ENCODE measurements around the gene CRACDL. TPM values are rescaled to one million over a fixed set of nuclear protein-coding genes. Genes with fewer than 3 reads are reported as not detected.
A peak's percentile ranks its signal among the peaks of the same experiment; 100 is the strongest.

CRACDL gene
- total RNA-seq, 2 donors from 2014 or later = 14.8 to 22.4 TPM

GRCh38 chr2:98749066-98749450 is 187.0 kb downstream of the CRACDL start:
- no peak for DNase-seq
- ATAC-seq = peak; percentile 21
- intact Hi-C loops (cut with DNase I, micrococcal nuclease) = no loop called here

GRCh38 chr2:98748292-98749065 is 187.5 kb downstream of the CRACDL start:
- no peak for DNase-seq
- intact Hi-C loops (cut with DNase I, micrococcal nuclease) = no loop called here
- ATAC-seq = no peak

DNA sequence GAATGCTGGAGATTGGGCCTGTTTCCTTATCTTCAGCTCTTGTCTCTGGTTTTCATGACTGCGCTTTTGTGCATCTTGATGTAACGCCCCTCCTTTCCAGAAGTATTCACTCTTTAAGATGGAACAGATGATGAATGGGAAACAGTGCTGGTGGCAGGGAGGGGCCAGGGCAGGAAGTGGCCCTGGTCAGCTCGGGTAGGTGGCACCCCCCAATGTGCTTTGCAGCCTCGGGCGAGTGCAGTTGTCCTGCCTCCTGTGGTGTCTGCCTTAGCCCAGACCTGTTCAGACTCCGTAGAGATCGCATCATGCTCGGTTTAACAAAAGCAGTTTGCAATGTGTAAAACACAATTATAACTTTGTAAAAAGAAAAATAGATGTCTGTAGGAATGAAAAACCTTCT is 188.1 kb downstream of the CRACDL start:
- intact Hi-C loops (cut with DNase I, micrococcal nuclease) = no loop called here
- ATAC-seq (no peak), DNase-seq (no peak)

- DNase-seq (no peak), ATAC-seq (no peak)
- intact Hi-C loops (cut with DNase I, micrococcal nuclease) = no loop called here
Measured at GRCh38 chr2:98746426-98746825, 189.6 kb downstream of the CRACDL start.

DNA sequence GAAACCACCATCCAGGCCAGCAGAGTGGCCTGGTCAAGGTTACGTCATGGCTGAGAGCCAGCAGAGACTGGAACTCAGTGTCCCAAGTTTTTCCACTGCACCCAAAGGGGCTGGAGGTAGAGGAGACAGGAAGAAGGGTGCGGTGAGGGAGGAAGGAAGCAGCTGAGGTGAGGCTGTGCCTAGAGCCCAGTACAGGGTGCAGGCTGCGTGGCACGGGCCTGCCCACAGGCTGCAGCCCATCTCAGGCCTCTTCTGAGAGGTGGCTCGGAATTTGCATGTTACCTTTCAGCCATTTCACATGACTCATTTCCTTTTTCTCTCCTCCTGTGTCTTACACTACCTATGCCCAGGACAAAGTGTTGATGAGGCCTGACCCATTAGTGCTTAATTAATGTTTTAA is 191.4 kb downstream of the CRACDL start:
- no peak for ATAC-seq
- intact Hi-C loops (cut with DNase I, micrococcal nuclease) = no loop called here
- no peak for DNase-seq

Other genes starting within 250 kb of the CRACDL start
- gene MGAT4A, start 205.1 kb downstream of the CRACDL start, total RNA-seq = 100 to 1,000 TPM; 115 to 154 TPM
- gene C2orf15, start 205.5 kb upstream of the CRACDL start, total RNA-seq = 1 to 10 TPM; 3.3 to 3.5 TPM
- gene TSGA10, start 218.7 kb upstream of the CRACDL start, total RNA-seq = 10 to 100 TPM in 1 of 2 donors, 1 to 10 TPM in 1; 9.1 to 10.1 TPM
- 1 to 10 TPM; 5.6 to 6.1 TPM for gene LIPT1, start 218.7 kb upstream of the CRACDL start, total RNA-seq
- 10 to 100 TPM; 18.2 to 19.4 TPM for gene MITD1, start 244.8 kb upstream of the CRACDL start, total RNA-seq
- 10 to 100 TPM; 22.3 to 23.5 TPM for gene MRPL30, start 245.0 kb upstream of the CRACDL start, total RNA-seq